Stimulated activated CD4-positive, alpha-beta T cell treated with anti-CD3 and anti-CD28 coated beads, Interleukin-4, amount 100 ng/mL, for 4 hours (primary cell): Measurements from ENCODE around the gene SIMC1.

ENCODE experiments used
- DNase-seq, 2 experiments: peaks; one replicate each; pipeline ENCODE4 v3.0.0-alpha.2; 2020

SIMC1 gene

GRCh38 chr5:176317534-176318374 is 79.5 kb downstream of the SIMC1 start:
- DNase-seq: no peak

- no peak for DNase-seq
These were observed 81.8 kb downstream of the SIMC1 start for GRCh38 chr5:176319827-176320554.

- no peak for DNase-seq
These were observed 82.4 kb downstream of the SIMC1 start for GRCh38 chr5:176320577-176320976.

- DNase-seq: no peak
These were observed 96.0 kb downstream of the SIMC1 start for GRCh38 chr5:176334031-176334770.

GRCh38 chr5:176337913-176338312 is 99.7 kb downstream of the SIMC1 start:
- DNase-seq: no peak

- no peak for DNase-seq
These were observed 101.1 kb downstream of the SIMC1 start for GRCh38 chr5:176339304-176339703.

- DNase-seq: no peak
These were observed 103.3 kb downstream of the SIMC1 start for GRCh38 chr5:176341325-176342157.

- no peak for DNase-seq
These were observed 103.9 kb downstream of the SIMC1 start for GRCh38 chr5:176342158-176342483.

GRCh38 chr5:176342766-176343458 is 104.7 kb downstream of the SIMC1 start:
- DNase-seq: no peak

- DNase-seq: no peak
These were observed 112.2 kb downstream of the SIMC1 start for GRCh38 chr5:176350416-176350815.

- DNase-seq: no peak
These were observed 114.1 kb downstream of the SIMC1 start for GRCh38 chr5:176352116-176352878.

GRCh38 chr5:176353533-176353932 is 115.3 kb downstream of the SIMC1 start:
- DNase-seq: no peak

- no peak for DNase-seq
These were observed 117.4 kb downstream of the SIMC1 start for GRCh38 chr5:176355400-176356178.

- DNase-seq: no peak
These were observed 117.9 kb downstream of the SIMC1 start for GRCh38 chr5:176356179-176356566.

- no peak for DNase-seq
These were observed 121.4 kb downstream of the SIMC1 start for GRCh38 chr5:176359658-176360057.

- no peak for DNase-seq
These were observed 122.7 kb downstream of the SIMC1 start for GRCh38 chr5:176360894-176361436.

- peak; percentile 92 to 93 for DNase-seq
These were observed 123.4 kb downstream of the SIMC1 start, which contains the start of gene KIAA1191 for GRCh38 chr5:176361437-176362232. TSS of gene KIAA1191 (minus strand) at chr5:176361764. CDS start at chr5:176359508, 2,256 bp downstream.

- DNase-seq: no peak
These were observed 123.9 kb downstream of the SIMC1 start for GRCh38 chr5:176362233-176362490.

GRCh38 chr5:176364765-176365350 is 126.6 kb downstream of the SIMC1 start:
- DNase-seq: no peak
